Measurements from ENCODE around the gene LAPTM4A. TPM values are rescaled to one million over a fixed set of nuclear protein-coding genes. Genes with fewer than 3 reads are reported as not detected.

Gene LAPTM4A
- total and polyA plus RNA-seq, 10 of the 15 experiments (the other 5 are each of a cell fraction or from before 2014, with no cell fraction given) = 17.8 to 107 (median 45.8) TPM

DNA sequence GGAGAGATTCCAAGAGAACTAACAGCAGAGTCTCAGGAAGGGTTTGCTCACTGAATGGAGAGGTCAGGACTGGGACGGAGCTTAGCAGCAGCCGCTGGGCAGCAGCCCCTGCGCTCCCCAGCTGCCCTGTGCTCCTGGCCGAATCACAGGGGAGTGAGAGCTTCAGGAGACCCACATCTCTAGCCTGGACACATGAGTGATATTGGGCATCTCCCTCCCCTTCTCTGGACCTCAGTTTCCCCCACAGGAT is 39.5 kb downstream of the LAPTM4A start (continued):
- TF ChIP-seq ZNF622 (IDR thresholded peaks at IDR 0.05) = no peak
- TF ChIP-seq, protein P1, sequence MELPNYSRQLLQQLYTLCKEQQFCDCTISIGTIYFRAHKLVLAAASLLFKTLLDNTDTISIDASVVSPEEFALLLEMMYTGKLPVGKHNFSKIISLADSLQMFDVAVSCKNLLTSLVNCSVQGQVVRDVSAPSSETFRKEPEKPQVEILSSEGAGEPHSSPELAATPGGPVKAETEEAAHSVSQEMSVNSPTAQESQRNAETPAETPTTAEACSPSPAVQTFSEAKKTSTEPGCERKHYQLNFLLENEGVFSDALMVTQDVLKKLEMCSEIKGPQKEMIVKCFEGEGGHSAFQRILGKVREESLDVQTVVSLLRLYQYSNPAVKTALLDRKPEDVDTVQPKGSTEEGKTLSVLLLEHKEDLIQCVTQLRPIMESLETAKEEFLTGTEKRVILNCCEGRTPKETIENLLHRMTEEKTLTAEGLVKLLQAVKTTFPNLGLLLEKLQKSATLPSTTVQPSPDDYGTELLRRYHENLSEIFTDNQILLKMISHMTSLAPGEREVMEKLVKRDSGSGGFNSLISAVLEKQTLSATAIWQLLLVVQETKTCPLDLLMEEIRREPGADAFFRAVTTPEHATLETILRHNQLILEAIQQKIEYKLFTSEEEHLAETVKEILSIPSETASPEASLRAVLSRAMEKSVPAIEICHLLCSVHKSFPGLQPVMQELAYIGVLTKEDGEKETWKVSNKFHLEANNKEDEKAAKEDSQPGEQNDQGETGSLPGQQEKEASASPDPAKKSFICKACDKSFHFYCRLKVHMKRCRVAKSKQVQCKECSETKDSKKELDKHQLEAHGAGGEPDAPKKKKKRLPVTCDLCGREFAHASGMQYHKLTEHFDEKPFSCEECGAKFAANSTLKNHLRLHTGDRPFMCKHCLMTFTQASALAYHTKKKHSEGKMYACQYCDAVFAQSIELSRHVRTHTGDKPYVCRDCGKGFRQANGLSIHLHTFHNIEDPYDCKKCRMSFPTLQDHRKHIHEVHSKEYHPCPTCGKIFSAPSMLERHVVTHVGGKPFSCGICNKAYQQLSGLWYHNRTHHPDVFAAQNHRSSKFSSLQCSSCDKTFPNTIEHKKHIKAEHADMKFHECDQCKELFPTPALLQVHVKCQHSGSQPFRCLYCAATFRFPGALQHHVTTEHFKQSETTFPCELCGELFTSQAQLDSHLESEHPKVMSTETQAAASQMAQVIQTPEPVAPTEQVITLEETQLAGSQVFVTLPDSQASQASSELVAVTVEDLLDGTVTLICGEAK (IDR thresholded peaks at IDR 0.05; ENCODE audit: borderline replicate concordance) = no peak
- TF ChIP-seq, protein P2, sequence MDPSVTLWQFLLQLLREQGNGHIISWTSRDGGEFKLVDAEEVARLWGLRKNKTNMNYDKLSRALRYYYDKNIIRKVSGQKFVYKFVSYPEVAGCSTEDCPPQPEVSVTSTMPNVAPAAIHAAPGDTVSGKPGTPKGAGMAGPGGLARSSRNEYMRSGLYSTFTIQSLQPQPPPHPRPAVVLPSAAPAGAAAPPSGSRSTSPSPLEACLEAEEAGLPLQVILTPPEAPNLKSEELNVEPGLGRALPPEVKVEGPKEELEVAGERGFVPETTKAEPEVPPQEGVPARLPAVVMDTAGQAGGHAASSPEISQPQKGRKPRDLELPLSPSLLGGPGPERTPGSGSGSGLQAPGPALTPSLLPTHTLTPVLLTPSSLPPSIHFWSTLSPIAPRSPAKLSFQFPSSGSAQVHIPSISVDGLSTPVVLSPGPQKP (IDR thresholded peaks at IDR 0.05; ENCODE audit: low read depth, low read length) = no peak

DNA sequence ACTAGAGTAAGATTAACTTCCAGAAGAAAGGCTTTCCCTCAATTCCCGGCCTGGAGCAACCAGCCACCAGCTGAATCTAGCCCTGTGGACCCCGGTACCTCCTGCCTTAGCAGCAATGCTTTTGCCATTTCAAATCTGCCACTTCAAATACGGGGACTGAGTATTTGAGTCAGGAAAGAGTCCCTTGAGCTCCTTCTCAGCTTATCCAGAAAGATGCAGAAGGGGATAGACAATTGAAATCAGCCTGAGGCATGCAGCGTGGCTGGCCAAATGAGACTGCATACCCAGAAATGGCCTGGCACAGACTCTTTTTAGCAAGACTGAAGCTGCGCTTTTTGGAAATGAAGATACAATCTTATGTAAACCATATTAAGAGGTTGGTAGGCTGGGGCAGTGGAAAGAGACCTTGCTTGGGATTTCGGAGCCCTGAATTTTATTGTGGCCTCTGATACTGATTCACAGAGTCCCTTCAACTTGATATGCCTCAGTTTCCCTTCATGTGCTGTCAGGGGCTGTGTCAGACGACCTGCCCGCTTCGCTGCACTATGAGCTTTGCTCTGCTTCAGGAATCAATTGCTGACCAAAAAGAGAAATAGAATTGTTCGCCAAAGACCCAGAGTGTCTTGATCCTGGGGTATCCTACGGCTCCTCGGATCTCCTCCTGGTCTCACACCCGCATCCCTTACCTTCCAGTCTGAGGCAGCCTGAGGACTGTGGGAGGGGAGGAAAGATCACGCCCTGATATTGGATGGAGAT is 40.0 kb downstream of the LAPTM4A start:
- 67% methylated on average over 14 of the region's 14 CpGs for WGBS (ENCODE audit: insufficient coverage, insufficient replicate concordance, low lambda C conversion rate, missing lambda C conversion rate)
- DNase-seq (ENCODE audit: low read depth, low spot score) (no peak), FAIRE-seq (no peak), ATAC-seq (no peak)
- no peak overlapping the region for H2AFZ ChIP-seq (ENCODE audit: control insufficient read depth, low read depth, low read length)
- no TSS peak for BruUV-seq (replicated peaks)
- intact Hi-C loops (cut with micrococcal nuclease; ENCODE audit: unreplicated experiment) (no loop called here), in situ Hi-C loops (cut with MboI) (loop anchor here (10.0 kb wide), 1 partner anchor 83 kb away; no protein-coding TSS in a partner anchor)
- no peaks in the 10 kb centered on the region for H3K79me2 ChIP-seq (ENCODE audit: control insufficient read depth, insufficient read depth, low read length)
- no peaks in the 10 kb centered on the region; the same call in 2 of the 3 replicates for H3K9me3 ChIP-seq (replicated peaks; ENCODE audit: control insufficient read depth, insufficient read depth, low read length)
- no peaks in the 10 kb centered on the region for H4K20me1 ChIP-seq (ENCODE audit: control insufficient read depth, insufficient read depth)
- POLR2A ChIA-PET = no interaction called here
- CTCF ChIA-PET = interaction anchor here (1.4 kb wide), 1 partner anchor 56 kb away, joined by 4 read pairs; no protein-coding TSS in a partner anchor
- no peaks in the 10 kb centered on the region for H3K36me3 ChIP-seq (ENCODE audit: control insufficient read depth in 2 of 2, insufficient read depth in 2 of 2, low read length in 1 of 2)
- H3K27ac ChIP-seq (ENCODE audit: control insufficient read depth, insufficient read depth) = no peak overlapping the region
- peaks cover 5 to 16% of the 10 kb centered on the region in 2 experiments for H3K27me3 ChIP-seq (replicated peaks in 1 of 2; ENCODE audit: control insufficient read depth in 2 of 2, insufficient read depth in 2 of 2, low read length in 1 of 2)
- no peaks in the 10 kb centered on the region for H3K4me1 ChIP-seq (ENCODE audit: control insufficient read depth, insufficient read depth, low read length)
- H3K4me3 ChIP-seq = no peak overlapping the region
- SMC1A ChIA-PET (ENCODE audit: uncharacterized antibody, unreplicated experiment) = interaction anchor here (1.0 to 1.2 kb wide), 2 partner anchors 22 to 214 kb away, joined by 3 to 4 read pairs; partner anchors contain the start of genes SDC1 and WDR35
- H3K4me2 ChIP-seq (ENCODE audit: control insufficient read depth, insufficient read depth) = no peak overlapping the region
- no peak overlapping the region for H3K9ac ChIP-seq (ENCODE audit: control insufficient read depth, insufficient read depth, low read length)
- RAD21 ChIA-PET (ENCODE audit: unreplicated experiment) = interaction anchor here (1.0 kb wide), 1 partner anchor 56 kb away, joined by 3 read pairs; no protein-coding TSS in a partner anchor
- TF ChIP-seq, protein P3, sequence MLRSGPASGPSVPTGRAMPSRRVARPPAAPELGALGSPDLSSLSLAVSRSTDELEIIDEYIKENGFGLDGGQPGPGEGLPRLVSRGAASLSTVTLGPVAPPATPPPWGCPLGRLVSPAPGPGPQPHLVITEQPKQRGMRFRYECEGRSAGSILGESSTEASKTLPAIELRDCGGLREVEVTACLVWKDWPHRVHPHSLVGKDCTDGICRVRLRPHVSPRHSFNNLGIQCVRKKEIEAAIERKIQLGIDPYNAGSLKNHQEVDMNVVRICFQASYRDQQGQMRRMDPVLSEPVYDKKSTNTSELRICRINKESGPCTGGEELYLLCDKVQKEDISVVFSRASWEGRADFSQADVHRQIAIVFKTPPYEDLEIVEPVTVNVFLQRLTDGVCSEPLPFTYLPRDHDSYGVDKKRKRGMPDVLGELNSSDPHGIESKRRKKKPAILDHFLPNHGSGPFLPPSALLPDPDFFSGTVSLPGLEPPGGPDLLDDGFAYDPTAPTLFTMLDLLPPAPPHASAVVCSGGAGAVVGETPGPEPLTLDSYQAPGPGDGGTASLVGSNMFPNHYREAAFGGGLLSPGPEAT (IDR thresholded peaks at IDR 0.05; ENCODE audit: low read depth) = no peak
- TF ChIP-seq NBN (IDR thresholded peaks at IDR 0.05) (no peak), NR2C2 (IDR thresholded peaks at IDR 0.05; ENCODE audit: borderline replicate concordance, control insufficient read depth, insufficient read length, low read depth) (no peak), EZH2 (IDR thresholded peaks at IDR 0.05; ENCODE audit: borderline replicate concordance, control insufficient read depth, low read depth, low read length) (no peak), BCL11A (IDR thresholded peaks at IDR 0.05; ENCODE audit: low read depth, low read length) (no peak)
- TF ChIP-seq, protein P4, sequence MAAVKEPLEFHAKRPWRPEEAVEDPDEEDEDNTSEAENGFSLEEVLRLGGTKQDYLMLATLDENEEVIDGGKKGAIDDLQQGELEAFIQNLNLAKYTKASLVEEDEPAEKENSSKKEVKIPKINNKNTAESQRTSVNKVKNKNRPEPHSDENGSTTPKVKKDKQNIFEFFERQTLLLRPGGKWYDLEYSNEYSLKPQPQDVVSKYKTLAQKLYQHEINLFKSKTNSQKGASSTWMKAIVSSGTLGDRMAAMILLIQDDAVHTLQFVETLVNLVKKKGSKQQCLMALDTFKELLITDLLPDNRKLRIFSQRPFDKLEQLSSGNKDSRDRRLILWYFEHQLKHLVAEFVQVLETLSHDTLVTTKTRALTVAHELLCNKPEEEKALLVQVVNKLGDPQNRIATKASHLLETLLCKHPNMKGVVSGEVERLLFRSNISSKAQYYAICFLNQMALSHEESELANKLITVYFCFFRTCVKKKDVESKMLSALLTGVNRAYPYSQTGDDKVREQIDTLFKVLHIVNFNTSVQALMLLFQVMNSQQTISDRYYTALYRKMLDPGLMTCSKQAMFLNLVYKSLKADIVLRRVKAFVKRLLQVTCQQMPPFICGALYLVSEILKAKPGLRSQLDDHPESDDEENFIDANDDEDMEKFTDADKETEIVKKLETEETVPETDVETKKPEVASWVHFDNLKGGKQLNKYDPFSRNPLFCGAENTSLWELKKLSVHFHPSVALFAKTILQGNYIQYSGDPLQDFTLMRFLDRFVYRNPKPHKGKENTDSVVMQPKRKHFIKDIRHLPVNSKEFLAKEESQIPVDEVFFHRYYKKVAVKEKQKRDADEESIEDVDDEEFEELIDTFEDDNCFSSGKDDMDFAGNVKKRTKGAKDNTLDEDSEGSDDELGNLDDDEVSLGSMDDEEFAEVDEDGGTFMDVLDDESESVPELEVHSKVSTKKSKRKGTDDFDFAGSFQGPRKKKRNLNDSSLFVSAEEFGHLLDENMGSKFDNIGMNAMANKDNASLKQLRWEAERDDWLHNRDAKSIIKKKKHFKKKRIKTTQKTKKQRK (IDR thresholded peaks at IDR 0.05; ENCODE audit: low read depth, low read length) = no peak
- TF ChIP-seq, protein P5, sequence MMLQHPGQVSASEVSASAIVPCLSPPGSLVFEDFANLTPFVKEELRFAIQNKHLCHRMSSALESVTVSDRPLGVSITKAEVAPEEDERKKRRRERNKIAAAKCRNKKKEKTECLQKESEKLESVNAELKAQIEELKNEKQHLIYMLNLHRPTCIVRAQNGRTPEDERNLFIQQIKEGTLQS (IDR thresholded peaks at IDR 0.05; ENCODE audit: borderline replicate concordance, extremely low read depth, low read depth, low read length) = no peak
